OCI-LY1 (cell line): ENCODE measurements around the gene BMP8A.

Experiments
- H2AFZ ChIP-seq: fragments of 200-600 bp; sonication (generic), shearing (Covaris generic); 2 replicates; pipeline ENCODE4 v1.6.0; 2014; ENCODE audit warnings: antibody characterized with exemption, mild to moderate bottlenecking, low read length
- H3F3A ChIP-seq: fragments of 200-600 bp; sonication (generic), shearing (Covaris generic); 2 replicates; pipeline ENCODE4 v1.6.0; 2014; ENCODE audit warnings: mild to moderate bottlenecking, antibody characterized with exemption, low read length, moderate library complexity; ENCODE audit not compliant: insufficient read depth
- H3K27ac ChIP-seq: fragments of 200-600 bp; sonication (generic); 2 replicates; pipeline ENCODE4 v1.5.1; 2014; ENCODE audit warnings: low read length, mixed run types, mild to moderate bottlenecking, low read depth; ENCODE audit not compliant: poor library complexity, severe bottlenecking
- H3K27me3 ChIP-seq: fragments of 200-600 bp; sonication (generic); 2 replicates; pipeline ENCODE4 v1.6.0; 2014; ENCODE audit warnings: antibody characterized with exemption, mild to moderate bottlenecking, low read length, moderate library complexity; ENCODE audit not compliant: insufficient read depth
- H3K36me3 ChIP-seq: fragments of 200-600 bp; sonication (generic); 2 replicates; pipeline ENCODE4 v1.6.1; 2014; ENCODE audit warnings: mild to moderate bottlenecking, antibody characterized with exemption, low read length, moderate library complexity, mixed read lengths; ENCODE audit not compliant: insufficient read depth
- H3K4me1 ChIP-seq: fragments of 200-600 bp; sonication (generic); 2 replicates; pipeline ENCODE4 v1.5.1; 2014; ENCODE audit warnings: mild to moderate bottlenecking, low read length, moderate library complexity; ENCODE audit not compliant: insufficient read depth, severe bottlenecking
- H3K4me2 ChIP-seq: fragments of 200-600 bp; sonication (generic), shearing (Covaris generic); 2 replicates; pipeline ENCODE4 v1.6.1; 2014; ENCODE audit warnings: low read length
- H3K4me3 ChIP-seq: fragments of 200-600 bp; sonication (generic); 2 replicates; pipeline ENCODE4 v1.5.1; 2014; ENCODE audit warnings: low read length, low read depth, mild to moderate bottlenecking, mixed read lengths; ENCODE audit not compliant: poor library complexity, severe bottlenecking
- H3K79me2 ChIP-seq: fragments of 200-600 bp; shearing (Covaris generic); 2 replicates; pipeline ENCODE4 v1.6.1; 2016; ENCODE audit warnings: mixed run types, low read length, mixed read lengths; ENCODE audit not compliant: insufficient read depth
- H3K9ac ChIP-seq: fragments of 200-600 bp; sonication (generic), shearing (Covaris generic); 2 replicates; pipeline ENCODE4 v1.6.1; 2014; ENCODE audit warnings: mild to moderate bottlenecking, low read length, mixed read lengths
- H3K9me2 ChIP-seq: fragments of 200-600 bp; sonication (generic), shearing (Covaris generic); 2 replicates; pipeline ENCODE4 v1.6.1; 2014; ENCODE audit warnings: low read depth, mild to moderate bottlenecking, low read length, mixed read lengths
- H3K9me3 ChIP-seq: fragments of 200-600 bp; shearing (Covaris generic); 2 replicates; pipeline ENCODE4 v1.6.1; 2014; ENCODE audit warnings: low read length, mixed read lengths
- H4K20me1 ChIP-seq: fragments of 200-600 bp; sonication (generic), shearing (Covaris generic); 2 replicates; pipeline ENCODE4 v1.6.0; 2016; ENCODE audit warnings: mild to moderate bottlenecking, low read length; ENCODE audit not compliant: insufficient read depth
- EZH2 ChIP-seq: fragments of 200-600 bp; sonication (generic), shearing (Covaris generic); IDR thresholded peaks from 2 replicates; pipeline ENCODE4 v1.8.0; 2017; ENCODE audit warnings: borderline replicate concordance, mixed run types, mild to moderate bottlenecking, antibody characterized with exemption, low read length, moderate library complexity, mixed read lengths
- TF ChIP-seq, protein P1 (sequence below): fragments of 200-600 bp; sonication (generic), shearing (Covaris generic); IDR thresholded peaks from 2 replicates; pipeline ENCODE4 v1.5.1; 2017; ENCODE audit warnings: mild to moderate bottlenecking, antibody characterized with exemption, low read length, moderate library complexity, mixed read lengths

BMP8A gene

DNA sequence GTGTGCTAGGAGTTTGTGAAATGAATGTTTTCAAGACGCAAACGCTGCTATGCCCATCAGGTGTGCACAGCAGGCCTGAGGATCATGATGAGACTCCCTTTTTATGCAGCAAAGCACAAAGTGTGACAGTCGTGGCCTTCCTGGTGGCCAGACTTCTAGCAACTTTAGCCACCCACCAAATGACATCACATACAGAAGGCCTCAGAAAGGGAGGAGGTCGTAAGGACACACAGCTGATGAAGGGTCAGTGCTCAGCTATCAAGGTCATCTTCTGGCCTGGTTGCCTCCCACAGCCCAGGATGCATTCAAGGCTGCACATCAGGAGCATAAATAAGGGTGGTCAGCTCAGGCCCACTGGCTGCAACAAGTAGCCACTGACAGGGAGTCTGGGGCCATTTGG, 36.6 kb downstream of the BMP8A start:
- no peaks in the 10 kb centered on the region for H3K79me2 ChIP-seq
- H3K9ac ChIP-seq: no peak overlapping the region
- H3K4me3 ChIP-seq: no peak overlapping the region
- no peaks in the 10 kb centered on the region for H3K9me2 ChIP-seq
- no peaks in the 10 kb centered on the region for H3K9me3 ChIP-seq
- H3K27ac ChIP-seq: no peak overlapping the region
- H3K4me1 ChIP-seq: peaks cover 14% of the 10 kb centered on the region
- H4K20me1 ChIP-seq: no peaks in the 10 kb centered on the region
- H3K27me3 ChIP-seq: no peaks in the 10 kb centered on the region
- no peak overlapping the region for H3K4me2 ChIP-seq
- H3K36me3 ChIP-seq: peaks cover 13% of the 10 kb centered on the region
- H3F3A ChIP-seq: no peaks in the 10 kb centered on the region
- H2AFZ ChIP-seq: no peak overlapping the region
- TF ChIP-seq, protein P1, sequence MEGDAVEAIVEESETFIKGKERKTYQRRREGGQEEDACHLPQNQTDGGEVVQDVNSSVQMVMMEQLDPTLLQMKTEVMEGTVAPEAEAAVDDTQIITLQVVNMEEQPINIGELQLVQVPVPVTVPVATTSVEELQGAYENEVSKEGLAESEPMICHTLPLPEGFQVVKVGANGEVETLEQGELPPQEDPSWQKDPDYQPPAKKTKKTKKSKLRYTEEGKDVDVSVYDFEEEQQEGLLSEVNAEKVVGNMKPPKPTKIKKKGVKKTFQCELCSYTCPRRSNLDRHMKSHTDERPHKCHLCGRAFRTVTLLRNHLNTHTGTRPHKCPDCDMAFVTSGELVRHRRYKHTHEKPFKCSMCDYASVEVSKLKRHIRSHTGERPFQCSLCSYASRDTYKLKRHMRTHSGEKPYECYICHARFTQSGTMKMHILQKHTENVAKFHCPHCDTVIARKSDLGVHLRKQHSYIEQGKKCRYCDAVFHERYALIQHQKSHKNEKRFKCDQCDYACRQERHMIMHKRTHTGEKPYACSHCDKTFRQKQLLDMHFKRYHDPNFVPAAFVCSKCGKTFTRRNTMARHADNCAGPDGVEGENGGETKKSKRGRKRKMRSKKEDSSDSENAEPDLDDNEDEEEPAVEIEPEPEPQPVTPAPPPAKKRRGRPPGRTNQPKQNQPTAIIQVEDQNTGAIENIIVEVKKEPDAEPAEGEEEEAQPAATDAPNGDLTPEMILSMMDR: no peak
- TF ChIP-seq EZH2: no peak

DNA sequence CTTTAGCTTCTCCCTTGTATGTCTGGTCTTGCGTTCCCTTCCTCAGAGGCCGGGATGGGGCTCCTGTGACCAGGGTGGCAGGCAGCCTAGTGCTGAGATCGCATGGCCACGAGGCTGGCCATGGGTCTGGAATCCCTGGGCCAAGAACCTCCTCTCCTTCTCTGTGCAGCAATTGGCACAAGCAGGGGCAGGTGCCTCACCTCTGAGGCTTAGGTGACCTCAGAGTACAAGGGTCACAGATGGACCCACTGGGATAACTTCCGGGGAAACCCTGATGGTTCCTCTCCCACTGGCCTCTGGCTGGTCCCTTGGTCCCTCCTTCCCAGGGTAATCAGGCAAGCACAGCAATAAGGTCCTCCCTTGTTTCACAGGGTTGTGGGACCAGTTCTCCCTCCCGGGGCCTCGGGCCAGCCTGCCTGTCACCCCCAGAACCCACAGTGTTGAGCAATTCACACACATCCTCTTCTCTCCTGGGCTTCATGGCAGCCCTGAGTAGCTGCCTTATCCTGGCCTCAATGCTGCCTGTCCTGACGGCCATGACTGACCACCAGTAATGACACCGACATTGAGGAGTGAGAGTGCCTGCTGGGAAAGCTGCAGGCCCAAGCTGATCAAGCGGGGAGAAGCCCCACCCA, 38.6 kb downstream of the BMP8A start:
- peaks cover 13% of the 10 kb centered on the region for H3K36me3 ChIP-seq
- no peak overlapping the region for H3K4me3 ChIP-seq
- H3K9me3 ChIP-seq: no peaks in the 10 kb centered on the region

DNA sequence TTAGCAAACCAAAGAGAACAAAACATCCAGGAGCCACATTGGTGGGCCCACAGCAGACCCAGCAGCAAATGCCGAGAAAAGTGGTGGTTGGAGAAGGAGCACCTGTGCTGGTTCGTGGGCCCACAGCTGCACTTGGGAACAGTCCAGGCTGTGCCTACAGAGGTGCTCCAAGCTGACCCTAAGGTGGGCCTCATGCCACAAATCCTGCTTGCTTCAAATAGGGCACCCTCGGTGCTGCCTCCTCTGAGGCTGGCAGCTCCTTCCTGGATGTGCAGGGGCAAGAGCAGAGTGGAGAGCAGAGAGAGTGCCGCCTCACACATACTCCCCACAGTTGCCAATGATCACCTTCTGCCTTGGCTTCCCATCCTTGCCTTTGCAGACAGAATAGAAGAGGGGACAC, 40.1 kb downstream of the BMP8A start:
- no peaks in the 10 kb centered on the region for H3F3A ChIP-seq
- H3K4me3 ChIP-seq: no peak overlapping the region
- no peak overlapping the region for H3K27ac ChIP-seq
- TF ChIP-seq, protein P1: no peak
- no peak for TF ChIP-seq EZH2
- no peaks in the 10 kb centered on the region for H3K9me2 ChIP-seq
- H2AFZ ChIP-seq: no peak overlapping the region
- H3K36me3 ChIP-seq: peaks cover 13% of the 10 kb centered on the region
- H3K9ac ChIP-seq: no peak overlapping the region
- H3K4me1 ChIP-seq: no peaks in the 10 kb centered on the region
- no peaks in the 10 kb centered on the region for H3K79me2 ChIP-seq
- no peaks in the 10 kb centered on the region for H3K9me3 ChIP-seq
- no peaks in the 10 kb centered on the region for H4K20me1 ChIP-seq
- H3K27me3 ChIP-seq: no peaks in the 10 kb centered on the region
- H3K4me2 ChIP-seq: no peak overlapping the region

More for the DNA sequence above, 38.6 kb downstream of the BMP8A start:
- no peak overlapping the region for H3K27ac ChIP-seq
- no peaks in the 10 kb centered on the region for H3F3A ChIP-seq
- H4K20me1 ChIP-seq: no peaks in the 10 kb centered on the region
- H3K9me2 ChIP-seq: no peaks in the 10 kb centered on the region
- no peaks in the 10 kb centered on the region for H3K79me2 ChIP-seq
- H3K9ac ChIP-seq: no peak overlapping the region
- no peak for TF ChIP-seq EZH2
- TF ChIP-seq, protein P1: no peak
- peaks cover 14% of the 10 kb centered on the region for H3K4me1 ChIP-seq
- H3K4me2 ChIP-seq: no peak overlapping the region
- no peaks in the 10 kb centered on the region for H3K27me3 ChIP-seq
- H2AFZ ChIP-seq: no peak overlapping the region
